HFF-Myc (cell line): ENCODE results near the gene MGAT5B.

ENCODE experiments used
- DNase-seq: peaks from one replicate; pipeline ENCODE4 v3.0.0-alpha.2; 2011; ENCODE audit warnings: low read depth; ENCODE audit errors: extremely low read depth
- H3K4me3 ChIP-seq: replicated peaks from 2 replicates; pipeline ENCODE4 v1.5.1; 2011; ENCODE audit warnings: low read depth, mild to moderate bottlenecking, control low read depth, low read length
- TF ChIP-seq, protein P1 (sequence below): IDR thresholded peaks from 2 replicates; pipeline ENCODE4 v1.5.1; 2012; ENCODE audit warnings: mild to moderate bottlenecking, low read depth, low read length, control low read depth; ENCODE audit errors: missing control alignments

The MGAT5B gene

DNA sequence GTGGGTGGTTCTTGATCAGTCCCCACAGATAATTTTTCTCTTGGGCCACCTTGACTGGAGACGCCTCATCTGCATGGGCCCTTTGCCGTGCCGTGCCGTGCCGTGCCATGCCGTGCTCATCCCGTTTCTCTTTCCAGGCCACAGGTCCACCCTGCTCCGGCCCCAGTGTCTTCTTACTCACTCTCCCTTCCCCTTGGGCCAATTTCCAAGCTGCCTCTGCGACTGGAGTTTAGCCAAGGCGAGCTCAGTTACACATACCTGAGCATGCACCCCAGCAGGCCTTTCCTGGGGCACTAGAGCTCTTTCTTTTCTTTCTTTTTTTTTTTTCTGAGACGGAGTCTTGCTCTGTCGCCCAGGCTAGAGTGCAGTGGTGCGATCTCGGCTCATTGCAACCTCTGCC lies 40.5 kb upstream of the MGAT5B start:
- H3K4me3 ChIP-seq, result no peak overlapping the region
- no peak for DNase-seq
- TF ChIP-seq, protein P1, sequence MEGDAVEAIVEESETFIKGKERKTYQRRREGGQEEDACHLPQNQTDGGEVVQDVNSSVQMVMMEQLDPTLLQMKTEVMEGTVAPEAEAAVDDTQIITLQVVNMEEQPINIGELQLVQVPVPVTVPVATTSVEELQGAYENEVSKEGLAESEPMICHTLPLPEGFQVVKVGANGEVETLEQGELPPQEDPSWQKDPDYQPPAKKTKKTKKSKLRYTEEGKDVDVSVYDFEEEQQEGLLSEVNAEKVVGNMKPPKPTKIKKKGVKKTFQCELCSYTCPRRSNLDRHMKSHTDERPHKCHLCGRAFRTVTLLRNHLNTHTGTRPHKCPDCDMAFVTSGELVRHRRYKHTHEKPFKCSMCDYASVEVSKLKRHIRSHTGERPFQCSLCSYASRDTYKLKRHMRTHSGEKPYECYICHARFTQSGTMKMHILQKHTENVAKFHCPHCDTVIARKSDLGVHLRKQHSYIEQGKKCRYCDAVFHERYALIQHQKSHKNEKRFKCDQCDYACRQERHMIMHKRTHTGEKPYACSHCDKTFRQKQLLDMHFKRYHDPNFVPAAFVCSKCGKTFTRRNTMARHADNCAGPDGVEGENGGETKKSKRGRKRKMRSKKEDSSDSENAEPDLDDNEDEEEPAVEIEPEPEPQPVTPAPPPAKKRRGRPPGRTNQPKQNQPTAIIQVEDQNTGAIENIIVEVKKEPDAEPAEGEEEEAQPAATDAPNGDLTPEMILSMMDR, result no peak

DNA sequence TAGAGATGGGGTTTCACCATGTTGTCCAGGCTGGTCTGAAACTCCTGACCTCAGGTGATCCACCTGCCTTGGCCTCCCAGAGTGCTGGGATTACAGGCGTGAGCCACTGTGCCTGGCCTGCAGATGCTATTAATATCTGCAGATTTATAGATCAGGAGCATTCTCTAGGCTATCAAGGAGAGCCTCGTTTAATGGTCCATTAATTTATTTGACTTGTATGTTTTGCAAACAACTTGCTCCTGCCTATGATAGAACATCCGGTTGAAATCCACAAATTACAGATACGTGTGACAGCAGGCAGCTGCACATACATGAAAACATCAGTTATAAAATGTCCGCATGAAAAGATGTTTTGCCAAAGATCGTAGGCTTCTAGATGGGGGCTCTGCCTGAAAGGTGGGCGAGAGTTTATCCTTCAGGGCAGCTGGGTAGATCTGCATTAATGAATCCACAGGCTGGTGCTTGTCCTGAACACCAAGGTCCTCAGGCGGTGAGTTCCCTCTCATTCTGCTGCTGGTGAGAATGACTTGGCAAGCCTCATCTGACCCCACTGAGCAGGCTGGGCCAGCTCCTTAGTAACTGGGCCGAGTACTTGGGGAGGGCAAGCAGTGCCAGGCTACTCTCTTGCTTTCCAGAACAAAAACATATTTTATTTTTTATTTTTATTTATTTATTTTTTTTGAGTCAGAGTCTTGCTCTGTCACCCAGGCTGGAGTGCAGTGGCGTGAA lies 37.1 kb upstream of the MGAT5B start:
- DNase-seq, result no peak
- TF ChIP-seq, protein P1, result no peak

DNA sequence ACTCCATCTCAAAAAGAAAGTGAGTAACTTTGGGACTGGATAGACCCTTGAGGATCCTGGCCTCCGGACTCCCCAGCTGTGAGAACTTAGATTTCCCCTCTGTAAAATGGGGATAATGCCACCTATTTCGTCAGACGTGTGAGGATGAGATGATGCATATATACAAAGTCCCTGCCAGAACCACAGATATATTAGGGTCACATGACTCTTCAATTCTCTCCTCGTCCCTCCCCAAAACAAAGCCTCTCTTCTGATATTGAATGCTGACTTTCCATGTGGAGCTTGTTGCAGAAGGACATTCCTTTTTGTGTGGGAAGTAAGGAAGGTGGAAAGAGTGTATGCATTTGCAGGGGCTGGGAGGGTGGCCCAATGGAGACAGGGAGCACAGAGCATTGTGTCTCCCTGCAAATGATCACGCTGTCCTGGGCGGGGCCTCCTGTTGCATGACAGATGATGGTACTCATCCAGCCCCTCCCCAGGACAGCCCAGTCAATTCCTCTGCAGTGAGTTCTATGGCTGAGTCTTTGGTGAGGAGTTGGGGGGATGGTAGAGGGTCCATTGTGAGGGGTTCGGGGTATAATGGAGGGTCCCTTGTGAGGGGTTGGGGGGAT lies 35.1 kb upstream of the MGAT5B start:
- no peak overlapping the region for H3K4me3 ChIP-seq
- TF ChIP-seq, protein P1, result no peak
- DNase-seq, result no peak

More for the DNA sequence above, 37.1 kb upstream of the MGAT5B start:
- H3K4me3 ChIP-seq, result no peak overlapping the region

DNA sequence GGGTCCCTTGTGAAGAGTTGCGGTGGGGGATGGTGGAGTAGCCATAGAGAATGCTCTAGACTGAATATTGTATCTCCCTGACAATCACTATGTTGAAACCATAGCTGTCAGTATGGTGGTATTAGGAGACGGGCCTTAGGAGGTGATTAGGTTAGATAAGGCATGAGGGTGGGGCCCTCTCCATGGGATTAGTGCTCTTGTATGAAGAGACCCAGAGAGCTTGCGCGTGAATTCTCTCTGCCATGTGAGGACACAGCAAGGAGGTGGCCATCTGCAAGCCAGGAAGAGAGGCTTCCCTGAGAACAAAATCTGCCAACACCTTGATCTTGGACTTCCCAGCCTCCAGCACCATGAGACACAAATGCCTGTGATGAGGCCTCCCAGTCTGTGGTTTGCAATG lies 34.5 kb upstream of the MGAT5B start:
- H3K4me3 ChIP-seq, result no peak overlapping the region
- DNase-seq, result no peak
- TF ChIP-seq, protein P1, result no peak

DNA sequence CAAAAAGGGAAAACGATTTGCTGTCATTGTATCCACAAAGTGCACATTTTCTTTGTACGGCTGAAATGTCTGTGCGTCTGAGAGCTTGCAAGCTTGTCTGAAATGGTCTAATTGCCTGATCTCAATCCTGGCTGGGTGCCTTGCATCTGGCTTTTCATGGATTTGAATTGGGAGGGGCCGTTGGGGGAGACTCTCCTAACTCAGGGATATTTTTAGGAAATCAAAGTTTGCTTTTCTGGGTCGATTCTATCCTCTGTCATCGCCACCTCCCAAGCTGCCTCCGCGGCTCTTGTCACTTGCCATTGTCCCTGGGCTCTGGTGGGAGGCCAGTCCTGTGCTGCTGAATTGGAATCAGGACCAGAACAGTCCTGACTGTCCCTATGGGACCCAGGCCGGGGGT lies 33.3 kb upstream of the MGAT5B start:
- TF ChIP-seq, protein P1, result no peak
- H3K4me3 ChIP-seq, result no peak overlapping the region
- no peak for DNase-seq

DNA sequence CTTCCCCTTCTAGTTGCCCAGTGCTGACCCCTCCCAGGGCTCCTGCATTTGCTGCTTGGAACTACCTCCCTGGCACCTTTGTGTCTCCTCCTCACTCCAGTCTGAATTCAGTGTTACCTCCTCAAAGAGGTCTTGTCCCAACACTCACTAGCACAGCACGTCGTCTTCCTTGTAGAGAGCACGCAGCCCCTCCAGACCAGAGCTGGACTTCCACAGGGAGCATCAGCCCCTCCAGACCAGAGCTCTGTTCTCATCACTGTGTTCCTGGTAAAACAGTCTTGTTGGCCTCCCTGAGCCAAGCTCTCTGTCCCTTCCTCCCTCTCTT lies 27.8 kb upstream of the MGAT5B start:
- H3K4me3 ChIP-seq, result no peak overlapping the region
- no peak for DNase-seq
- TF ChIP-seq, protein P1, result no peak
